Stimulated activated CD8-positive, alpha-beta memory T cell treated with anti-CD3 and anti-CD28 coated beads, Interleukin-4, amount 100 ng/mL, for 48 hours (primary cell): ENCODE results near the gene CDH4.

Experiments
- DNase-seq: peaks from one replicate; pipeline ENCODE4 v3.0.0-alpha.2; 2020

Gene CDH4

GRCh38 chr20:61730631-61731362 lies 478.7 kb downstream of the CDH4 start:
- no peak for DNase-seq

GRCh38 chr20:61731363-61732181 lies 479.5 kb downstream of the CDH4 start:
- DNase-seq: no peak

- no peak for DNase-seq
Measured at GRCh38 chr20:61732511-61733210, 480.6 kb downstream of the CDH4 start.

GRCh38 chr20:61733216-61733615 lies 481.2 kb downstream of the CDH4 start:
- DNase-seq: no peak

GRCh38 chr20:61733891-61734732 lies 482.1 kb downstream of the CDH4 start:
- no peak for DNase-seq

- DNase-seq: no peak
Measured at GRCh38 chr20:61734733-61735502, 482.9 kb downstream of the CDH4 start.

GRCh38 chr20:61735503-61735785 lies 483.4 kb downstream of the CDH4 start:
- no peak for DNase-seq

- no peak for DNase-seq
Measured at GRCh38 chr20:61736001-61736635, 484.1 kb downstream of the CDH4 start.

- no peak for DNase-seq
Measured at GRCh38 chr20:61736751-61737310, 484.8 kb downstream of the CDH4 start.

- DNase-seq: no peak
Measured at GRCh38 chr20:61737346-61737745, 485.3 kb downstream of the CDH4 start.

GRCh38 chr20:61737812-61738443 lies 485.9 kb downstream of the CDH4 start:
- DNase-seq: no peak

GRCh38 chr20:61738601-61739069 lies 486.6 kb downstream of the CDH4 start:
- DNase-seq: no peak

- DNase-seq: no peak
Measured at GRCh38 chr20:61739086-61739831, 487.2 kb downstream of the CDH4 start.

- DNase-seq: no peak
Measured at GRCh38 chr20:61739832-61740118, 487.7 kb downstream of the CDH4 start.

- DNase-seq: no peak
Measured at GRCh38 chr20:61742097-61742825, 490.2 kb downstream of the CDH4 start.

GRCh38 chr20:61743606-61744005 lies 491.5 kb downstream of the CDH4 start:
- no peak for DNase-seq

- no peak for DNase-seq
Measured at GRCh38 chr20:61744691-61745396, 492.8 kb downstream of the CDH4 start.

GRCh38 chr20:61745397-61746146 lies 493.5 kb downstream of the CDH4 start:
- no peak for DNase-seq
